GF-D8 (cell line): Measurements from ENCODE around the gene PDCD1.

Experiments used
- DNase-seq: peaks from one replicate; lab custom pipeline; 2025; lab: John Stamatoyannopoulos, UW

The PDCD1 gene

DNA sequence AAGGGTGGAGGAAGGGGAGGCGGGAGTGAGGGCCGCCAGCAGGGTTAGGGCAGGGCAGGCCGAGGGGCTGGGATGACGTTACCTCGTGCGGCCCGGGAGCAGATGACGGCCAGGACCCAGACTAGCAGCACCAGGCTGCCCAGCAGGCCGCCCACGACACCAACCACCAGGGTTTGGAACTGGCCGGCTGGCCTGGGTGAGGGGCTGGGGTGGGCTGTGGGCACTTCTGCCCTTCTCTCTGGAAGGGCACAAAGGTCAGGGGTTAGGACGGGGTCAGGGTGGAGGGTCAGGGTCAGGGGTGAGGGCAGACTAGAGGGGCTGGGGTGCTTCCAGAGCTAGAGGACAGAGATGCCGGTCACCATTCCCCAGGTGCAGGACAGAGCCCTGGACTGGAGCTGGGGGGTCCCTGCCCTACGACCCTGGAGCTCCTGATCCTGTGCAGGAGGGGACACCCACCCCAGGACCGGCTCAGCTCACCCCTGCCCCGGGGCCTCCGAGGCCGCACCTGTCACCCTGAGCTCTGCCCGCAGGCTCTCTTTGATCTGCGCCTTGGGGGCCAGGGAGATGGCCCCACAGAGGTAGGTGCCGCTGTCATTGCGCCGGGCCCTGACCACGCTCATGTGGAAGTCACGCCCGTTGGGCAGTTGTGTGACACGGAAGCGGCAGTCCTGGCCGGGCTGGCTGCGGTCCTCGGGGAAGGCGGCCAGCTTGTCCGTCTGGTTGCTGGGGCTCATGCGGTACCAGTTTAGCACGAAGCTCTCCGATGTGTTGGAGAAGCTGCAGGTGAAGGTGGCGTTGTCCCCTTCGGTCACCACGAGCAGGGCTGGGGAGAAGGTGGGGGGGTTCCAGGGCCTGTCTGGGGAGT, 6.3 kb downstream of the PDCD1 start:
- no peak for DNase-seq

GRCh38 chr2:241851325-241852115, 7.2 kb downstream of the PDCD1 start:
- no peak for DNase-seq

DNA sequence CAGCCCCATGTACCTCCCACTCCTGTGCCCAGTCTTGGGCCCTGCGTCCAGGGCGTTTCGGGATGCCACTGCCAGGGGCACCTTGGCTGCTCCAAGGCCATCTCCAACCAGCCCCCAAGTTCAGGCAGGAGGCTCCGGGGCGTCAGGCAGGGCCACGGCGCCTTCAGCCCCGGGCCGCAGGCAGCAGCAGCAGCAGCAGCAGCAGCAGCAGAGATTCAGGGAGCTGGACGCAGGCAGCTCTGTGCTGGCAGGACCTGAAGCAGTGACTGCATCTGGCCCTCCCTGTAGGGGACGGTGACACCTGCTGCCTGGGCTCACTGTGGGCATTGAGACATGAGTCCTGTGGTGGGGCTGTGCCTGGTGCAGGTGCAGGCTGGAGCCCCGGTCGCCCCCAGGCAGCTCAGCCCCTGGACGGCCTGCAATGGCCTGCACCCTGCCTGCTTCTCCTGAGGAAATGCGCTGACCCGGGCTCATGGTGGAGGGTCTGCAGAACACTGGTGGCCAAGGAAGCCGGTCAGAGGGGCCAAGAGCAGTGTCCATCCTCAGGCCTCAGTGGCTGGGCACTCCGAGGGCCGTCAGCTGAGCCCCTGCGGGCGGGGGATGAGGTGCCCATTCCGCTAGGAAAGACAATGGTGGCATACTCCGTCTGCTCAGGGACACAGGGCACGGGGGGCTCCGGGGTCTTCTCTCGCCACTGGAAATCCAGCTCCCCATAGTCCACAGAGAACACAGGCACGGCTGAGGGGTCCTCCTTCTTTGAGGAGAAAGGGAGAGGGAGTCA, 8.0 kb downstream of the PDCD1 start:
- DNase-seq = no peak

- no peak for DNase-seq
These were observed 8.8 kb downstream of the PDCD1 start for GRCh38 chr2:241849616-241850543.

DNA sequence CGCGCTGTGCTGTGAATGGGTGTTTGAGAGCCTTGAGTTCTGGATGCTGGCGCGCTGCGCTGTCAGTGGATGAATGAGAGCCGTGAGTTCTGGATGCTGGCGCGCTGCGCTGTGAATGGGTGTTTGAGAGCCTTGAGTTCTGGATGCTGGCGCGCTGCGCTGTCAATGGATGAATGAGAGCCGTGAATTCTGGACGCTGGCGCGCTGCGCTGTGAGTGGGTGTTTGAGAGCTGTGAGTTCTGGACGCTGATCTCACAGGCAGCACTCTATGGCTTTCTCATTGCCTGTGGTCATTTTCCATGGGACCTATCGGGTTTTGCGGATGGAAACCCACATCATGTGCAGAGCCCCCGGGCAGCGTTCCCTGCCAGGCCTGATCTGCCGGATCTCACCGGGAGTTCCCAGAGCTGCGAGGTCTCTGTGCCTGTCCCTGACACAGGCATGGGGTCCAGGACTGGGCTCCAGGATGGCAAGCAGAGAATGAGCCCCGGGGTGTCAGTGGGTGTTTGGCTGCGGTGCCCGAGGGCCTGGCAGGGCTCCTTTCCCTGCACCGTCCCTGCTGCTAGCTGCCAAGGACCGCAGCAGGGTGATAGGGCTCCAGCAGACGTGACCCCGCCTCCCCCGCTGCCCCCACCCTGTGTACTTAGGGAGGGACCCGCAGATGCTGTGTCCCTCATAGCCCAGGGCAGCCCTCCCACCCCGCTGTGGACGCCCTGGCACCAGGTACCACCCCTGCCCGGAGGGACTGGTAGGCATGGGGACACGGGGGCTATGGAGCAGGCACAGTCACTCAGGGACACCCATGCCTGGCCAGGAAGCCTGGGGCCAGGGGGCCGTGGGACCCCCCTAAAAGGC, 9.7 kb downstream of the PDCD1 start:
- no peak for DNase-seq

GRCh38 chr2:241846406-241846805, 12.3 kb downstream of the PDCD1 start:
- DNase-seq = no peak

DNA sequence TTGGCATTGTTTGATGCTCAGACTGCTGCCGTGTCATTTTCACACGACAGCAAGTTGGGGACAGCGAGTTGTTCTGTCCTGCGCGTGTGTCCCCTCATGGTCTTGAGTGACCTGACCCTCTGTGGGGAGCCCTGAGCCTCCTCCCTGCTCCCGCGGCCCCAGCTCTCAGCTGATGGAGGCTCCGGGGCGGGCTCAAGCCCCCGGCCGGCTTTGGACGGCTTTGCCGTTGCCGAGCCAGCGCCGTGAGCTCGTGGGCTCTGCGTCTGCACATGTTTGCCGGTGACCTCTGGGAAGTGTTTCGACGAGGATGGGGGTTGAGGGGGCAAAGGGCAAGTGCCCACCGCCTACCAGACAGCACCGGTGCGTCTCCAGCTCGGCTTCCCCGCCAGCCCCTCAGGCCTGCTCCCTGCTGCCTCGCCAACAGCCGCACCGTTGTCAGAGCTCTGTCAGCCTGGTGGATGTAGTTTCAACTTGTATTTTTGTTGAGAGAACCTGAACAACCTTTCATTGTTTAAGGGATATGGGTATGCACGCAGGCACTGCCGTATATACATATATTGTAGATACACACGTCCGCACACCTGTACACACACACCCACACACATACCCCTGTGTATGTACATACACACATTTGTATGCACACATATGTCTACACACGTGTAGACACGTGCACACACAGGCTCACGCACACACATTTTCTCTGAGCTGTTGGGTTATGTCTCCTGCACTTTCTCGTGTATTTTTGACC, 13.7 kb downstream of the PDCD1 start:
- DNase-seq = no peak

DNA sequence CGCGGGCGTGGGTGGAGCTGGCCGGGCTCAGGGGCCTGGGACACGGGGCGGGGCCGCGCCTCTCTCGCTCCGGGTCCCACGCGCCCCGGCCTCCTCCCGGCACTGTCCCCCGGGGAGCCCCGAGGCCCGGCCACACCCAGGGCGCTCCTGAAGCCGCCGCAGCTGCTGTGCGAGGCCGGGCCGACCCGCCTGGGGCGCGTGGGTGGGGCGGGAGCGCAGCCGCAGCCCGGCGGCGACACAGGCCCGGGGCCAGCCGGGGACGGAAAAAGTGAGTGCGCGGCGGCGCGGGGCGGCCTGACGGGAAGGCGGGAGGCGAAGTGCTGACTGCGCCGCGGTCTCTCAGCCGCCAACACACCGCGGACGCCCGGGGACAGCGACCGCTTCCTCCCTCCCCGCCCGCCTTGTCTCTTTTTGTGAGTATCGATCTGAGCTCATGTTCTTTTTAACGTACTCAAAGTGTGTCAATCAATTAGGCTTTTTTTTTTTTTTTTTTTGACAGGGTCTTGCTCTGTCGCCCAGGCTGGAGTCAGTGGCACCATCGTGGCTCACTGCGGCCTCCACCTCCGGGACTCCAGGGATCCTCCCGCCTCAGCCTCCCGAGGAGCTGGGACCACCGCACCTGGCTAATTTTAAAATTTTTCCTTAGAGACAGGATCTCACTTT, 14.5 kb downstream of the PDCD1 start:
- peak; percentile 46 for DNase-seq

- no peak for DNase-seq
These were observed 15.2 kb downstream of the PDCD1 start for GRCh38 chr2:241843321-241844065.

- DNase-seq = peak; percentile 59
These were observed 16.0 kb downstream of the PDCD1 start for GRCh38 chr2:241842620-241843211.

- no peak for DNase-seq
These were observed 16.7 kb downstream of the PDCD1 start for GRCh38 chr2:241842067-241842415.

DNA sequence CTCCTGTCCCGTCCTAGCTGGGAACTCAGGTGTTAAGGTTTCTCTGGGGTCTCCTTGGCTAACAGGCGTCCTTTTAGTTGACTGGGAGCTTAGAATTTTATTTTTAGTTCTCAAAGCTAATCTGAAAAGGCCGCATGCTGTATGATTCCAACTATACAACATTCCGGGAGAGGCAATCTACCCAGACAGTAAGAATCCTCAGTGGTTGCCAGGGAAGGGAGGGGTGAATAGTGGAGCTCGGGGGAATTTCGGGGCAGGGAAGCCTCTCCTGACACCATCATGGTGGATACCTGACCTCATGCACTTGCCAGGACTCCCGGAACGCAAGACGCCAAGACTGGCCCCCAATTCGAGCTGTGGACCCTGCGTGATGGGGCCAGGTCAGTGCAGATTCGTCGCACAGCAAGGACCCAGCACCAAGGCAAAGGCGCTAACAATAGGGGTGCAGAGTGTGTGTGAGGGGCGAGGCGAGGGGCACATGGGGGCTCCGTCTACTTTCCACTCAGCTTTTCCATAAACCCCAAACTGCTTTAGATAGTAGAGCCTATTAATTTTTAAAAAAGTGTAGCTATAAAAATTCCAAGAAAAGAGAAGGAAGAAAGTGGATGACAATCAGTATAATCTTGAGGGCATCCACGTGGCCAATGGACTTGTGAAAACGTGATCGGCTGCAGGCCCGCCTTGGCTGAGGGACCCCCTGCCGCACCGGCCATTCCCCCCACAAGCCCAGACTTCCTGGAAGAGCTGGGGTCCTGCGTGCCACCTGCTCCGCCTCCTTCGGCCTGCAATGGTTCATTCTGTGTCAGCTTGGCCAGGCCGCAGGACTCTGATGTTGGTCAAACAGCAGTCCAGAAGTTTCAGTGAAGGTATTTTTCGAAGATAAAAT, 17.3 kb downstream of the PDCD1 start:
- no peak for DNase-seq

DNA sequence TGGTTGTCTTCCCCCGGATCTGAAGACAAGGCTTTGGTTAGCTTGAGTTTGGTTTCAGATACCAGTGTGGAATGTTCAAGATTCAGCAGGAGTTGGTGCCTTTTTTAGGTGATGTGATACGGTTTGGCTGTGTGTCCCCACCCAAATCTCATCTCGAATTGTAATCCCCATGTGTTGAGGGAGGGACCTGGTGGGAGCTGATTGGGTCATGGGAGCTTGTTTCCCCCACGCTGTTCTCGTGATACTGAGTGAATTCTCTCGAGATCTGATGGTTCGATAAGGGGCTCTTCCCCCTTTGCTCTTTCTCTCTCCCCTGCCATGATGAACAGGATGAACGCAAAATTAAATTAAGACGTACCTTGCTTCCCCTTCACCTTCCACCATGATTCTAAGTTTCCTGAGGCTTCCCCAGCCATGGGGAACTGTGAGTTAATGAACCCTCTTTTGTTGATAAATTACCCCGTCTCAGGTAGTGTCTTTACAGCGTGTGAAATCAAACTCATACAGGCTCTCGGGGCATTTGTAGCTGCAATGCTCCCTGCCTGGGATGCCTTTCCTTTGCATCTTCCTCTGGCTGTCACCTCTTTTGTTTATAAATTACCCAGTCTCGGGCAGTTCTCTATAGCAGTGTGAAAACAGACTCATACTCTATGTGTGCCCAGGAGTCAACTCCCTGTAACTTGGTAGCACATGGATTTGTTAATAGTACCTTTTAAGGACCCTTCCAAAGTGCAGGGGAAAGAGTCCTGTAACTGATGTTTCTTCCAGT, 21.3 kb downstream of the PDCD1 start:
- DNase-seq = no peak

- DNase-seq = no peak
These were observed 22.4 kb downstream of the PDCD1 start for GRCh38 chr2:241836292-241836691.

DNA sequence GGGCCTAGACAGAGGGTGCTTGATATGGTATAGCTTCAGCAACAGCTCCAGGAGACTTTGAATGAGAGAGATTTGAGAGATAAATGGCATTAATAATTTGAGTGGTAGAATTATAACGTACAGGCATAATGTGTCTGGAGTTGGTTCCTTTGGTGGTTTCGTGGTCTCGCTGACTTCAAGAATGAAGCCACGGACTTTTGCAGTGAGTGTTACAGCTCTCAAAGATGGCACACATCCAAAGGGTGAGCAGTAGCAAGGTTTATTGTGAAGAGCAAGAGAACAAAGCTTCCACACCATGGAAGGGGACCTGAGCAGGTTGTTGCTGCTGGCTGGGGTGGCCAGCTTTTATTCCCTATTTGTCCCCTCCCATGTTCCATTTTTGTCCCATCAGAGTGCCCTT, 23.1 kb downstream of the PDCD1 start:
- no peak for DNase-seq

GRCh38 chr2:241834527-241835210, 24.0 kb downstream of the PDCD1 start:
- no peak for DNase-seq
